NT2/D1 (cell line): ENCODE measurements around the gene ATP6V1G3.
"Not testable (repeated sequence)": the region's sequence is repeated elsewhere in the genome, so short reads cannot be mapped to it uniquely, and the experiment has no call there.

ENCODE experiments used
- DNase-seq: peaks from one replicate; pipeline ENCODE4 v3.0.0-alpha.2; 2011; ENCODE audit warnings: low read depth, low spot score
- H3K27me3 ChIP-seq: 2 replicates; pipeline ENCODE4 v1.6.0; 2011; ENCODE audit warnings: mild to moderate bottlenecking; ENCODE audit not compliant: insufficient read length, insufficient read depth
- H3K36me3 ChIP-seq: 2 replicates; pipeline ENCODE4 v1.6.1; 2011; ENCODE audit warnings: mild to moderate bottlenecking, low read length, mixed read lengths; ENCODE audit not compliant: insufficient read depth, insufficient read length
- H3K4me1 ChIP-seq: 2 replicates; pipeline ENCODE4 v1.5.1; 2011; ENCODE audit not compliant: insufficient read depth, insufficient read length
- H3K4me3 ChIP-seq: 2 replicates; pipeline ENCODE4 v1.5.1; 2011; ENCODE audit warnings: low read depth; ENCODE audit not compliant: insufficient read length
- H3K9ac ChIP-seq: 2 replicates; pipeline ENCODE4 v1.6.0; 2011; ENCODE audit warnings: low read depth; ENCODE audit not compliant: insufficient read length
- H3K9me3 ChIP-seq: 2 replicates; pipeline ENCODE4 v1.5.1; 2011; ENCODE audit warnings: mild to moderate bottlenecking, low read length; ENCODE audit not compliant: insufficient read depth
- SUZ12 ChIP-seq: IDR thresholded peaks from 2 replicates; pipeline ENCODE4 v1.6.1; 2011; ENCODE audit not compliant: insufficient read length, insufficient read depth; ENCODE audit errors: extremely low read depth
- YY1 ChIP-seq: IDR thresholded peaks from 2 replicates; pipeline ENCODE4 v1.6.1; 2011; ENCODE audit not compliant: insufficient read length, insufficient read depth
- ZNF274 ChIP-seq: IDR thresholded peaks from 2 replicates; pipeline ENCODE4 v1.6.1; 2011; ENCODE audit warnings: mild to moderate bottlenecking, low read depth, low read length

ATP6V1G3 gene

GRCh38 chr1:198483645-198484044 lies 56.8 kb downstream of the ATP6V1G3 start:
- Histone ChIP-seq H3K27me3 (no peaks in the 10 kb centered on the region), H3K9me3 (no peaks in the 10 kb centered on the region), H3K4me3 (no peak overlapping the region), H3K9ac (no peak overlapping the region), H3K36me3 (no peaks in the 10 kb centered on the region), H3K4me1 (no peaks in the 10 kb centered on the region)
- TF ChIP-seq SUZ12 (no peak), ZNF274 (no peak), YY1 (no peak)
- no peak for DNase-seq

GRCh38 chr1:198483006-198483405 lies 57.5 kb downstream of the ATP6V1G3 start:
- H3K9me3 ChIP-seq = no peaks in the 10 kb centered on the region
- TF ChIP-seq SUZ12 (no peak), YY1 (no peak), ZNF274 (no peak)

GRCh38 chr1:198481661-198482060 lies 58.8 kb downstream of the ATP6V1G3 start:
- H3K9me3 ChIP-seq = no peaks in the 10 kb centered on the region
- TF ChIP-seq YY1 (no peak), SUZ12 (no peak), ZNF274 (no peak)
- H3K4me1 ChIP-seq = no peaks in the 10 kb centered on the region
- no peaks in the 10 kb centered on the region for H3K36me3 ChIP-seq
- H3K4me3 ChIP-seq = no peak overlapping the region
- DNase-seq = no peak
- no peaks in the 10 kb centered on the region for H3K27me3 ChIP-seq
- no peak overlapping the region for H3K9ac ChIP-seq

More at GRCh38 chr1:198483006-198483405, 57.5 kb downstream of the ATP6V1G3 start:
- Histone ChIP-seq H3K4me3 (no peak overlapping the region), H3K36me3 (no peaks in the 10 kb centered on the region), H3K4me1 (no peaks in the 10 kb centered on the region), H3K27me3 (no peaks in the 10 kb centered on the region), H3K9ac (no peak overlapping the region)
- no peak for DNase-seq

GRCh38 chr1:198480876-198481275 lies 59.6 kb downstream of the ATP6V1G3 start:
- H3K4me3 ChIP-seq = no peak overlapping the region
- no peak overlapping the region for H3K9ac ChIP-seq
- no peaks in the 10 kb centered on the region for H3K27me3 ChIP-seq
- H3K4me1 ChIP-seq = no peaks in the 10 kb centered on the region
- no peaks in the 10 kb centered on the region for H3K36me3 ChIP-seq
- no peaks in the 10 kb centered on the region for H3K9me3 ChIP-seq
- TF ChIP-seq YY1 (no peak), SUZ12 (no peak), ZNF274 (no peak)
- no peak for DNase-seq

GRCh38 chr1:198477354-198477753 lies 63.1 kb downstream of the ATP6V1G3 start:
- not testable (repeated sequence) for H3K36me3 ChIP-seq, H3K9me3 ChIP-seq, H3K9ac ChIP-seq

More at GRCh38 chr1:198477354-198477753, 63.1 kb downstream of the ATP6V1G3 start:
- not testable (repeated sequence) for H3K4me1 ChIP-seq, H3K27me3 ChIP-seq, DNase-seq, H3K4me3 ChIP-seq
